Body of pancreas (tissue), 4 donors: Measurements from ENCODE around the gene HTT.

Experiments
- POLR2A ChIP-seq, 3 donors: fragments of 450-650 bp; IDR thresholded peaks; one replicate each; pipeline ENCODE4 v1.6.1; 2016; ENCODE audit warnings: antibody characterized with exemption in 3 of 3, mild to moderate bottlenecking in 2 of 3
- TF ChIP-seq, protein P1 (sequence below), 7 experiments: fragments of 450-650 bp in 4 of 7; fragments of 200-600 bp in 3 of 7; sonication (generic) in 3 of 7; IDR thresholded peaks; one replicate each; pipeline ENCODE4 v1.5.1; 2016 to 2019; ENCODE audit warnings: antibody characterized with exemption in 7 of 7

DNA sequence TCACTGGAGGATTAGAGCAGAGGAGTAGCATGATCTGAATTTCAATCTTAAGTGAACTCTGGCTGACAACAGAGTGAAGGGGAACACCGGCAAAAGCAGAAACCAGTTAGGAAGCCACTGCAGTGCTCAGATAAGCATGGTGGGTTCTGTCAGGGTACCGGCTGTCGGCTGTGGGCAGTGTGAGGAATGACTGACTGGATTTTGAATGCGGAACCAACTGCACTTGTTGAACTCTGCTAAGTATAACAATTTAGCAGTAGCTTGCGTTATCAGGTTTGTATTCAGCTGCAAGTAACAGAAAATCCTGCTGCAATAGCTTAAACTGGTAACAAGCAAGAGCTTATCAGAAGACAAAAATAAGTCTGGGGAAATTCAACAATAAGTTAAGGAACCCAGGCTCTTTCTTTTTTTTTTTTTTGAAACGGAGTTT is 5.2 kb downstream of the HTT start:
- no peak for TF ChIP-seq POLR2A (IDR thresholded peaks at IDR 0.05)
- TF ChIP-seq, protein P1, sequence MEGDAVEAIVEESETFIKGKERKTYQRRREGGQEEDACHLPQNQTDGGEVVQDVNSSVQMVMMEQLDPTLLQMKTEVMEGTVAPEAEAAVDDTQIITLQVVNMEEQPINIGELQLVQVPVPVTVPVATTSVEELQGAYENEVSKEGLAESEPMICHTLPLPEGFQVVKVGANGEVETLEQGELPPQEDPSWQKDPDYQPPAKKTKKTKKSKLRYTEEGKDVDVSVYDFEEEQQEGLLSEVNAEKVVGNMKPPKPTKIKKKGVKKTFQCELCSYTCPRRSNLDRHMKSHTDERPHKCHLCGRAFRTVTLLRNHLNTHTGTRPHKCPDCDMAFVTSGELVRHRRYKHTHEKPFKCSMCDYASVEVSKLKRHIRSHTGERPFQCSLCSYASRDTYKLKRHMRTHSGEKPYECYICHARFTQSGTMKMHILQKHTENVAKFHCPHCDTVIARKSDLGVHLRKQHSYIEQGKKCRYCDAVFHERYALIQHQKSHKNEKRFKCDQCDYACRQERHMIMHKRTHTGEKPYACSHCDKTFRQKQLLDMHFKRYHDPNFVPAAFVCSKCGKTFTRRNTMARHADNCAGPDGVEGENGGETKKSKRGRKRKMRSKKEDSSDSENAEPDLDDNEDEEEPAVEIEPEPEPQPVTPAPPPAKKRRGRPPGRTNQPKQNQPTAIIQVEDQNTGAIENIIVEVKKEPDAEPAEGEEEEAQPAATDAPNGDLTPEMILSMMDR (IDR thresholded peaks at IDR 0.05): no peak
